Measurements from ENCODE around the gene IGF2. TPM values are rescaled to one million over a fixed set of nuclear protein-coding genes. Genes with fewer than 3 reads are reported as not detected.

Gene IGF2
- total and polyA plus RNA-seq, 2 donors (not counting 3 experiments of a cell fraction or from before 2014, with no cell fraction given) = 5.7 to 21.0 TPM

GRCh38 chr11:2088284-2088683 is 50.9 kb downstream of the IGF2 start:
- Histone ChIP-seq H3K79me2 (ENCODE audit: control insufficient read depth, insufficient read depth, low read length) (no peaks in the 10 kb centered on the region), H2AFZ (ENCODE audit: low read depth, low read length) (no peak overlapping the region), H3K9me1 (replicated peaks; ENCODE audit: control insufficient read depth, extremely low read depth, insufficient read depth, low read length) (no peaks in the 10 kb centered on the region), H3K4me3 (replicated peaks in 1 of 3; ENCODE audit: insufficient read depth in 1 of 3, low read depth in 1 of 3, low read length in 3 of 3) (no peak overlapping the region), H3K27ac (ENCODE audit: insufficient read depth, low read depth, low read length) (no peak overlapping the region), H3K9ac (replicated peaks; ENCODE audit: extremely low read depth, insufficient read depth, low read length) (no peak overlapping the region), H3K4me2 (ENCODE audit: insufficient read depth, low read length) (no peak overlapping the region), H3K27me3 (ENCODE audit: control insufficient read depth in 2 of 2, insufficient read depth in 2 of 2, low read length in 2 of 2) (no peaks in the 10 kb centered on the region), H3K36me3 (ENCODE audit: control insufficient read depth in 2 of 2, extremely low read depth in 1 of 2, insufficient read depth in 2 of 2, low read length in 2 of 2) (no peaks in the 10 kb centered on the region), H3K4me1 (ENCODE audit: control insufficient read depth, extremely low read depth, insufficient read depth, low read length) (no peaks in the 10 kb centered on the region), H3K9me3 (replicated peaks; ENCODE audit: control insufficient read depth, insufficient read depth, low read length) (no peaks in the 10 kb centered on the region), H4K20me1 (replicated peaks; ENCODE audit: control insufficient read depth, extremely low read depth, insufficient read depth, low read length) (no peaks in the 10 kb centered on the region)
- BruUV-seq (replicated peaks) = no TSS peak
- DNase-seq (ENCODE audit: low read depth, low spot score) = no peak
- ChIA-PET POLR2A (no interaction called here), CTCF (interaction anchor here (1.2 to 1.9 kb wide), 3 partner anchors 8 to 58 kb away, joined by 4 to 5 read pairs (median 5); no protein-coding TSS in a partner anchor)
- dilution Hi-C loops (cut with MboI; ENCODE audit: extremely low pct_ligation_motif_present, low sequenced_read_pairs) (no loop called here), intact Hi-C loops (cut with micrococcal nuclease) (no loop called here)
- no peak for FAIRE-seq
- TF ChIP-seq POLR2AphosphoS5 (IDR thresholded peaks at IDR 0.05; ENCODE audit: insufficient read depth, low read depth, low read length) (no peak), CTCF (IDR thresholded peaks at IDR 0.05; ENCODE audit: extremely low read depth in 1 of 2, insufficient read depth in 1 of 2, low read depth in 1 of 2, low read length in 2 of 2) (no peak), MAX (IDR thresholded peaks at IDR 0.05; ENCODE audit: insufficient read depth, insufficient read length) (no peak), GATA2 (IDR thresholded peaks at IDR 0.05; ENCODE audit: insufficient read depth, insufficient read length, low read depth, low read length) (no peak), FOS (IDR thresholded peaks at IDR 0.05; ENCODE audit: borderline replicate concordance, insufficient read depth, low read length) (no peak), JUN (IDR thresholded peaks at IDR 0.05; ENCODE audit: borderline replicate concordance, insufficient read depth, insufficient read length, low read depth) (no peak), MYC (IDR thresholded peaks at IDR 0.05; ENCODE audit: low read depth, low read length) (no peak)
